GM11168 (cell line): ENCODE results near the gene SUOX.

Experiments
- in situ Hi-C: fragments of 300-500 bp; cut with MboI; formaldehyde crosslinking; loops from one replicate; pipeline ENCODE4 v1.12.0; 2022; ENCODE audit warnings: low sequenced_read_pairs; ENCODE audit not compliant: unreplicated experiment

Gene SUOX

DNA sequence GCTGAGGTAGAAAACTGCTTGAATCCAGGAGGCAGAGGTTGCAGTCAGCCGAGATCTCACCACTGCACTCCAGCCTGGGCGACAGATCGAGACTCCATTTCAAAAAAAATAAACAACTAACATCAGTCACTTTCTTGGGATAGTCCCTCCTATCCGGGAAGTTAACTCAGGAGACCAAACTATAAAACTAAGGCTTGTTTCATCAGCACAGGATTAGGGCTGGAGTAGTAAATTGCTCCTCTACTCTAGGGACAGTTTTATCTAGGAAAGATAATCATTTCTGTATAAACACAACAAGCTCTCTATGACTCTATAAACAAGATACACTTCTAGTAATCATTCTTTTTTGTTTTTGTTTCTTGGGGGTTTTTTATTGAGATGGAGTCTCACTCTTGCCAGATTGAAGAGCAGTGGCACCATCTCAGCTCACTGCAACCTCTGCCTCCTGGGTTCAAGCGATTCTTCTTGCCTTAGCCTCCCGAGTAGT, 56.4 kb downstream of the SUOX start:
- in situ Hi-C loops, result no loop called here
